Measurements from ENCODE around the gene ABCC11.

GRCh38 chr16:48164907-48165715, 82.2 kb downstream of the ABCC11 start:
- TF ChIP-seq CTCF (IDR thresholded peaks at IDR 0.05) (peak; percentile 90), EZH2 (IDR thresholded peaks at IDR 0.05; ENCODE audit: borderline replicate concordance, insufficient read depth, low read depth, low read length, poor library complexity, severe bottlenecking) (no peak)
